Mammary epithelial cell (primary cell): Measurements from ENCODE around the gene C17orf100.

Source experiments
- EZH2 ChIP-seq: IDR thresholded peaks from 2 replicates; pipeline ENCODE4 v1.6.1; 2012; ENCODE audit warnings: low read length, inconsistent platforms, borderline replicate concordance
- TF ChIP-seq, protein P1 (sequence below), 2 donors: IDR thresholded peaks in 1 of 2; conservative IDR thresholded peaks in 1 of 2; 2 replicates each; pipeline ENCODE4 v1.5.1; 2011 to 2012; ENCODE audit warnings: inconsistent platforms in 2 of 2, low read length in 2 of 2, mild to moderate bottlenecking in 2 of 2, control low read depth in 1 of 2, low read depth in 1 of 2; ENCODE audit not compliant: insufficient read depth in 1 of 2; ENCODE audit errors: extremely low read depth in 1 of 2

DNA sequence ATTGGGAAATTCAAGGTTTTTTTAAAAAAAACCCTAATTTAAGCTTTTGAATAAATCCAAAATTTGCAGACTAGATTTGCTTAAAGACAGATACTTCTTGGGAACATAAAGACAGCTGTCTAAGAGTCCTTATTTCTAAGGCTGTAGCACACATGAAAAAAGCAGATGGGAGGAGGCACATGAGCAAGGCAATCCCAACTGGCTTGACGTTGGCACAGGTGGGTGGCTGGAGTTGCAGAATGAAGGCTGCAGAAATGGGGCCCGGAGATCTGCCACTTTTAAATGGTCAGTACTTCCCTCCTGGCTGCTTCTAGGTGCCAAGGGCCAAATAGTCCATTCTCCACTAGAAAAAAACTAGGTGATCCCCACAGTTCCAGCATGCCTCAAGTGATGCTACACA, 15.5 kb upstream of the C17orf100 start:
- TF ChIP-seq, protein P1, sequence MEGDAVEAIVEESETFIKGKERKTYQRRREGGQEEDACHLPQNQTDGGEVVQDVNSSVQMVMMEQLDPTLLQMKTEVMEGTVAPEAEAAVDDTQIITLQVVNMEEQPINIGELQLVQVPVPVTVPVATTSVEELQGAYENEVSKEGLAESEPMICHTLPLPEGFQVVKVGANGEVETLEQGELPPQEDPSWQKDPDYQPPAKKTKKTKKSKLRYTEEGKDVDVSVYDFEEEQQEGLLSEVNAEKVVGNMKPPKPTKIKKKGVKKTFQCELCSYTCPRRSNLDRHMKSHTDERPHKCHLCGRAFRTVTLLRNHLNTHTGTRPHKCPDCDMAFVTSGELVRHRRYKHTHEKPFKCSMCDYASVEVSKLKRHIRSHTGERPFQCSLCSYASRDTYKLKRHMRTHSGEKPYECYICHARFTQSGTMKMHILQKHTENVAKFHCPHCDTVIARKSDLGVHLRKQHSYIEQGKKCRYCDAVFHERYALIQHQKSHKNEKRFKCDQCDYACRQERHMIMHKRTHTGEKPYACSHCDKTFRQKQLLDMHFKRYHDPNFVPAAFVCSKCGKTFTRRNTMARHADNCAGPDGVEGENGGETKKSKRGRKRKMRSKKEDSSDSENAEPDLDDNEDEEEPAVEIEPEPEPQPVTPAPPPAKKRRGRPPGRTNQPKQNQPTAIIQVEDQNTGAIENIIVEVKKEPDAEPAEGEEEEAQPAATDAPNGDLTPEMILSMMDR (conservative IDR thresholded peaks at IDR 0.05 in 1 of 2, IDR thresholded peaks at IDR 0.05 in 1 of 2; ENCODE audit: extremely low read depth in 1 of 2, insufficient read depth in 1 of 2, low read depth in 1 of 2, low read length in 2 of 2), result no peak
- no peak for TF ChIP-seq EZH2
